Right renal pelvis (tissue), 4 donors: ENCODE measurements around the gene CEP85. TPM values are rescaled to one million over a fixed set of nuclear protein-coding genes. Genes with fewer than 3 reads are reported as not detected.
"Not testable (repeated sequence)": the region's sequence is repeated elsewhere in the genome, so short reads cannot be mapped to it uniquely, and the experiment has no call there.

Experiments
- DNase-seq, 4 donors: peaks; one replicate each; pipeline ENCODE4 v3.0.0-alpha.2; 2013; ENCODE audit warnings: low read depth in 4 of 4, low spot score in 3 of 4, missing footprints in 1 of 4
- polyA plus RNA-seq, 4 donors: library from polyadenylated mRNA; unstranded; fragments of 120-200 nt; gene quantifications; one replicate each; pipeline ENCODE4 v1.2.1, GENCODE V29; 2013; ENCODE audit not compliant: insufficient read length in 4 of 4

Gene CEP85
- polyA plus RNA-seq, 4 donors, result 13.4 to 17.1 (median 15.9) TPM

- no peak for DNase-seq
Measured at GRCh38 chr1:26220199-26220912, 13.6 kb upstream of the CEP85 start.

- no peak for DNase-seq
Measured at GRCh38 chr1:26221094-26221493, 12.9 kb upstream of the CEP85 start.

- no peak for DNase-seq
Measured at GRCh38 chr1:26224606-26225005, 9.4 kb upstream of the CEP85 start.

- peak in 2 of 4 donors; percentile 40 to 47 for DNase-seq
Measured at GRCh38 chr1:26225033-26225831, 8.8 kb upstream of the CEP85 start.

- not testable (repeated sequence) for DNase-seq
Measured at GRCh38 chr1:26230682-26231081, 3.3 kb upstream of the CEP85 start.

- peak in 3 of 4 donors; percentile 13 to 31 (median 26) for DNase-seq
Measured at GRCh38 chr1:26234644-26235370, 807 bp downstream of the CEP85 start.

GRCh38 chr1:26237230-26237966, 3.4 kb downstream of the CEP85 start:
- DNase-seq, result no peak

- DNase-seq, result no peak
Measured at GRCh38 chr1:26239936-26240335, 5.9 kb downstream of the CEP85 start.

- DNase-seq, result no peak
Measured at GRCh38 chr1:26252718-26253117, 18.7 kb downstream of the CEP85 start.

GRCh38 chr1:26254404-26254803, 20.4 kb downstream of the CEP85 start:
- DNase-seq, result no peak

GRCh38 chr1:26257222-26257621, 23.2 kb downstream of the CEP85 start:
- DNase-seq, result no peak

GRCh38 chr1:26259005-26259404, 25.0 kb downstream of the CEP85 start:
- no peak for DNase-seq

GRCh38 chr1:26259578-26259977, 25.6 kb downstream of the CEP85 start:
- no peak for DNase-seq

- no peak for DNase-seq
Measured at GRCh38 chr1:26263212-26263611, 29.2 kb downstream of the CEP85 start.

- DNase-seq, result no peak
Measured at GRCh38 chr1:26265405-26265804, 31.4 kb downstream of the CEP85 start.

GRCh38 chr1:26268290-26269197, 34.5 kb downstream of the CEP85 start:
- DNase-seq, result no peak

- DNase-seq, result no peak
Measured at GRCh38 chr1:26269198-26269550, 35.2 kb downstream of the CEP85 start.

- DNase-seq, result no peak
Measured at GRCh38 chr1:26274801-26275425, 40.9 kb downstream of the CEP85 start.
